B cell (primary cell): Measurements from ENCODE around the gene CEBPB. TPM values are rescaled to one million over a fixed set of nuclear protein-coding genes. Genes with fewer than 3 reads are reported as not detected.

Source experiments
- ATAC-seq: fragments of 200-7000 bp; cut with Tn5 transposase; one replicate; pipeline ENCODE4 v1.10.0; 2021; ENCODE audit warnings: low read depth, mild to moderate bottlenecking, moderate number of reproducible peaks, moderate library complexity
- CTCF ChIA-PET: fragments of 350-600 bp; sonication (Branson Sonifier 250); formaldehyde crosslinking; loops from one replicate; lab custom pipeline; 2021; ENCODE audit warnings: antibody characterized with exemption, inconsistent platforms; lab: Charles Lee
- POLR2A ChIA-PET: fragments of 350-600 bp; sonication (Branson Sonifier 250); formaldehyde crosslinking; loops from one replicate; lab custom pipeline; 2021; ENCODE audit warnings: antibody characterized with exemption; lab: Charles Lee
- DNase-seq: peaks from one replicate; pipeline ENCODE4 v3.0.0; 2013
- H2AFZ ChIP-seq: 2 replicates; pipeline ENCODE4 v1.6.1; 2012; ENCODE audit warnings: mild to moderate bottlenecking, low read depth, low read length; ENCODE audit not compliant: insufficient read depth, poor library complexity, severe bottlenecking
- H3K27ac ChIP-seq, 2 donors: 1 replicate in 1 of 2; 2 replicates in 1 of 2; pipeline ENCODE4 v1.5.1; 2012 to 2013; ENCODE audit warnings: low read length in 2 of 2, mild to moderate bottlenecking in 2 of 2, moderate library complexity in 1 of 2
- H3K27me3 ChIP-seq, 4 experiments: fragments of 200-600 bp in 1 of 4; sonication (generic) in 1 of 4; replicated peaks in 1 of 4; 1 replicate in 2 of 4; 2 replicates in 2 of 4; pipeline versions ENCODE4 v1.6.1 to v1.7.0; 2013 to 2016; ENCODE audit warnings: low read length in 3 of 4, mild to moderate bottlenecking in 2 of 4, mixed read lengths in 1 of 4, moderate library complexity in 1 of 4; ENCODE audit not compliant: insufficient read depth in 4 of 4, control insufficient read depth in 3 of 4; ENCODE audit errors: control extremely low read depth in 1 of 4
- H3K36me3 ChIP-seq, 2 experiments: replicated peaks in 1 of 2; 1 replicate in 1 of 2; 2 replicates in 1 of 2; pipeline versions ENCODE4 v1.6.1 to v1.7.1; 2013; ENCODE audit warnings: low read length in 1 of 2; ENCODE audit not compliant: insufficient read depth in 2 of 2, control insufficient read depth in 1 of 2; ENCODE audit errors: control extremely low read depth in 1 of 2, extremely low read depth in 1 of 2
- H3K4me1 ChIP-seq, 2 donors: fragments of 200-600 bp in 1 of 2; sonication (generic) in 1 of 2; 1 replicate in 1 of 2; 2 replicates in 1 of 2; pipeline versions ENCODE4 v1.5.1 to v1.6.1; 2013 to 2017; ENCODE audit warnings: low read length in 2 of 2; ENCODE audit not compliant: control insufficient read depth in 2 of 2, insufficient read depth in 2 of 2
- H3K4me2 ChIP-seq: replicated peaks from 2 replicates; pipeline ENCODE3; 2012; ENCODE audit warnings: mild to moderate bottlenecking, low read depth, low read length; ENCODE audit not compliant: poor library complexity, severe bottlenecking
- H3K4me3 ChIP-seq, 5 experiments: fragments of 200-600 bp in 1 of 5; sonication (generic) in 1 of 5; 1 replicate in 3 of 5; 2 replicates in 2 of 5; pipeline versions ENCODE4 v1.5.1 to v1.7.0; 2011 to 2016; ENCODE audit warnings: low read length in 4 of 5, mild to moderate bottlenecking in 4 of 5, low read depth in 2 of 5, control low read depth in 1 of 5, moderate library complexity in 1 of 5; ENCODE audit not compliant: insufficient read depth in 1 of 5; ENCODE audit errors: control extremely low read depth in 1 of 5, extremely low read depth in 1 of 5
- H3K79me2 ChIP-seq: fragments of 200-600 bp; sonication (generic); one replicate; pipeline ENCODE4 v1.6.0; 2016; ENCODE audit warnings: low read length; ENCODE audit not compliant: control insufficient read depth, insufficient read depth
- H3K9ac ChIP-seq: fragments of 200-600 bp; sonication (generic); 2 replicates; pipeline ENCODE4 v1.6.1; 2017; ENCODE audit warnings: mild to moderate bottlenecking, low read length, moderate library complexity
- H3K9me3 ChIP-seq, 3 donors: one replicate each; pipeline versions ENCODE4 v1.6.1 to v1.7.1; 2013; ENCODE audit warnings: low read length in 2 of 3; ENCODE audit not compliant: control insufficient read depth in 2 of 3, insufficient read depth in 1 of 3; ENCODE audit errors: control extremely low read depth in 1 of 3
- H4K20me1 ChIP-seq: 2 replicates; pipeline ENCODE4 v1.6.0; 2012; ENCODE audit warnings: mild to moderate bottlenecking, low read length; ENCODE audit not compliant: insufficient read depth, control insufficient read depth, poor library complexity, severe bottlenecking
- H3K27ac Mint-ChIP-seq: one replicate; pipeline ENCODE4 v1.8.0; 2021; ENCODE audit warnings: mixed read lengths
- H3K27me3 Mint-ChIP-seq: one replicate; pipeline ENCODE4 v1.8.0; 2021; ENCODE audit warnings: mixed read lengths
- H3K4me1 Mint-ChIP-seq: one replicate; pipeline ENCODE4 v1.8.0; 2021; ENCODE audit warnings: mixed read lengths
- H3K4me3 Mint-ChIP-seq: one replicate; pipeline ENCODE4 v1.8.0; 2021; ENCODE audit warnings: mixed read lengths
- H3K9me3 Mint-ChIP-seq: one replicate; pipeline ENCODE4 v1.8.0; 2022; ENCODE audit warnings: mixed read lengths; ENCODE audit not compliant: insufficient read depth
- EZH2 ChIP-seq: IDR thresholded peaks from 2 replicates; pipeline ENCODE4 v1.6.1; 2012; ENCODE audit warnings: borderline replicate concordance, low read depth, mild to moderate bottlenecking, moderate library complexity, low read length; ENCODE audit not compliant: insufficient read depth, poor library complexity, severe bottlenecking
- WGBS: methylation state at CpG from one replicate; pipeline ENCODE4 v1.1.5; 2013; ENCODE audit warnings: missing lambda C conversion rate; ENCODE audit not compliant: insufficient coverage; 5-methylcytosine and 5-hydroxymethylcytosine counted together
- intact Hi-C: fragments of 100-400 bp; cut with micrococcal nuclease; formaldehyde crosslinking; loops from one replicate; pipeline ENCODE4 v1.10.0; 2022
- polyA plus RNA-seq: library from polyadenylated mRNA; depleted of rRNA; stranded (reverse); fragments of >200 nt; gene quantifications from 2 replicates; pipeline ENCODE4 v1.2.3, GENCODE V29; 2012
- total RNA-seq, 2 donors: library from RNA; stranded (reverse); fragments of 120-200 nt in 1 of 2; gene quantifications; 1 replicate in 1 of 2; 2 replicates in 1 of 2; pipeline versions ENCODE4 v1.2.3 to v1.2.4, GENCODE V29; 2013 to 2022
- TF ChIP-seq, protein P1 (sequence below): fragments of 200-600 bp; IDR thresholded peaks from one replicate; pipeline ENCODE4 v1.8.0; 2022; ENCODE audit warnings: antibody characterized with exemption, mild to moderate bottlenecking

CEBPB gene
- total and polyA plus RNA-seq, 2 donors (not counting 1 experiment from before 2014, with no cell fraction given), result 25.8 to 28.7 TPM

DNA sequence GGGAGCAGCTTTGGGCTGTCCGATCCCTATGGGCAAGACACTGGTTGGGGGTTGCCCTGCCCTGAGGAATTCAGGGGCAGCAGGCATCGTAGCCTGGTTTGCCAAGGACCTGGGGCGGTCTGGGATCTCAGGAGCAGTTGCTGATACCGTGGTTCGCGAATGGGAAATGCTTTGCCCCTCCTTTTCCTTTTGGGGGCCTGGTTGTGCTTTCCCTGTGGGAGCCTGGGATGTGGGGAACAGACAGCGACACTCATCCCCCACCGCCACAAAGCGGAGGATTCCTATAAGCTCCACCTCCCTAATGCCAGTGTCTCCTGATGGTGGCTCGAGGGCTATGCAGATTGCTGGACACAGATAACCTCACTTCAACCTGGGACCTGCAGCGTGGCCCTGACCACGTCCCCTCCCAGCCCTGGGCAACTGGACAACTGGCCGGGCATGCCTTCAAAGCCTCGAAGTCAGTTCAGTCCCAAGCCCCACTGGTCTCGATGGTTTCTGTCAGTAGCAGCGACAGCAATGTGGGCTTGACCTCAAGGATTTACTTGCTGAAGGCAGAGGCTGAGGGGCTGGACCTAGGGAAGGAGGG is 3.3 kb downstream of the CEBPB start:
- ATAC-seq (no peak), DNase-seq (no peak)
- peaks cover 34% of the 10 kb centered on the region for H4K20me1 ChIP-seq
- Mint-ChIP-seq H3K4me3 (peak overlapping the region; percentile 23), H3K27ac (no peak overlapping the region), H3K27me3 (no peaks in the 10 kb centered on the region), H3K9me3 (no peaks in the 10 kb centered on the region), H3K4me1 (peaks cover 15% of the 10 kb centered on the region)
- CTCF ChIA-PET, result no interaction called here
- peaks cover 0 to 2% (median 0%) of the 10 kb centered on the region in 3 donors for H3K9me3 ChIP-seq
- peaks cover 4 to 5% of the 10 kb centered on the region in 2 experiments for H3K36me3 ChIP-seq
- H3K4me2 ChIP-seq, result peak overlapping the region; percentile 85
- 96% methylated on average over 14 of the region's 16 CpGs for WGBS
- no peaks in the 10 kb centered on the region for H3K27me3 ChIP-seq
- H3K4me1 ChIP-seq, result peaks cover 16 to 22% of the 10 kb centered on the region in 2 donors
- no peak overlapping the region for H3K4me3 ChIP-seq
- POLR2A ChIA-PET, result no interaction called here
- no peak for TF ChIP-seq EZH2
- TF ChIP-seq, protein P1, sequence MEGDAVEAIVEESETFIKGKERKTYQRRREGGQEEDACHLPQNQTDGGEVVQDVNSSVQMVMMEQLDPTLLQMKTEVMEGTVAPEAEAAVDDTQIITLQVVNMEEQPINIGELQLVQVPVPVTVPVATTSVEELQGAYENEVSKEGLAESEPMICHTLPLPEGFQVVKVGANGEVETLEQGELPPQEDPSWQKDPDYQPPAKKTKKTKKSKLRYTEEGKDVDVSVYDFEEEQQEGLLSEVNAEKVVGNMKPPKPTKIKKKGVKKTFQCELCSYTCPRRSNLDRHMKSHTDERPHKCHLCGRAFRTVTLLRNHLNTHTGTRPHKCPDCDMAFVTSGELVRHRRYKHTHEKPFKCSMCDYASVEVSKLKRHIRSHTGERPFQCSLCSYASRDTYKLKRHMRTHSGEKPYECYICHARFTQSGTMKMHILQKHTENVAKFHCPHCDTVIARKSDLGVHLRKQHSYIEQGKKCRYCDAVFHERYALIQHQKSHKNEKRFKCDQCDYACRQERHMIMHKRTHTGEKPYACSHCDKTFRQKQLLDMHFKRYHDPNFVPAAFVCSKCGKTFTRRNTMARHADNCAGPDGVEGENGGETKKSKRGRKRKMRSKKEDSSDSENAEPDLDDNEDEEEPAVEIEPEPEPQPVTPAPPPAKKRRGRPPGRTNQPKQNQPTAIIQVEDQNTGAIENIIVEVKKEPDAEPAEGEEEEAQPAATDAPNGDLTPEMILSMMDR, result no peak
- peaks cover 29% of the 10 kb centered on the region for H3K79me2 ChIP-seq
- intact Hi-C loops, result no loop called here
- H2AFZ ChIP-seq, result no peak overlapping the region
- H3K27ac ChIP-seq, result no peak overlapping the region
- no peak overlapping the region for H3K9ac ChIP-seq

DNA sequence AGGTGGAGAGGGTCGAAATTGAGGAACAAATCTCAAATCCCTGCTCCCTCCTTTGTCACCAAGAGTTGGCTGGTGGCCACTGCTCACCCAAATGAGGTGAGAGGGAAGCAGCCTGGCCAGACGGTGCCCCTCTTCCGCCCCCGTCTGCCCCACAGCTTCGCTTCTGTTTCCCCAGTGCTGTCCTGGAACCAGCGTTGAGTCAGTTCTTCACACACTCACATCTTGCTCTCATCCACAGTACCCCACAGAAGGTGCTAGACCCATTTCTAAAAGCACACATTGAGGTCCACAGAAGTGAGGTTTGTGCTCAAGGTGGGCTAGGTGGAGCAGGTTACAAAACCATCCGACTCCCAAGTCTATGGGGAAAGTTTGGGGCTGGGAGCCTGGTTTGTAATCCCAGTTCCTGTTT is 3.8 kb downstream of the CEBPB start:
- Histone ChIP-seq H3K36me3 (peaks cover 4 to 5% of the 10 kb centered on the region in 2 experiments), H3K4me2 (no peak overlapping the region), H3K79me2 (peaks cover 29% of the 10 kb centered on the region), H3K27me3 (no peaks in the 10 kb centered on the region), H2AFZ (no peak overlapping the region), H3K27ac (no peak overlapping the region), H4K20me1 (peaks cover 34% of the 10 kb centered on the region), H3K4me3 (no peak overlapping the region), H3K9me3 (peaks cover 0 to 6% (median 0%) of the 10 kb centered on the region in 3 donors), H3K4me1 (peaks cover 16 to 22% of the 10 kb centered on the region in 2 donors), H3K9ac (no peak overlapping the region)
- intact Hi-C loops, result no loop called here
- Mint-ChIP-seq H3K4me3 (peak overlapping the region; percentile 13), H3K27me3 (no peaks in the 10 kb centered on the region), H3K4me1 (peaks cover 15% of the 10 kb centered on the region), H3K9me3 (no peaks in the 10 kb centered on the region), H3K27ac (no peak overlapping the region)
- ChIA-PET POLR2A (no interaction called here), CTCF (no interaction called here)
- ATAC-seq (no peak), DNase-seq (no peak)
- 78% methylated on average over 3 of the region's 7 CpGs for WGBS
- TF ChIP-seq, protein P1, result no peak
- no peak for TF ChIP-seq EZH2
